Measurements from ENCODE around the gene NOC4L.
"Not testable (repeated sequence)": the region's sequence is repeated elsewhere in the genome, so short reads cannot be mapped to it uniquely, and the experiment has no call there.

The NOC4L gene

DNA sequence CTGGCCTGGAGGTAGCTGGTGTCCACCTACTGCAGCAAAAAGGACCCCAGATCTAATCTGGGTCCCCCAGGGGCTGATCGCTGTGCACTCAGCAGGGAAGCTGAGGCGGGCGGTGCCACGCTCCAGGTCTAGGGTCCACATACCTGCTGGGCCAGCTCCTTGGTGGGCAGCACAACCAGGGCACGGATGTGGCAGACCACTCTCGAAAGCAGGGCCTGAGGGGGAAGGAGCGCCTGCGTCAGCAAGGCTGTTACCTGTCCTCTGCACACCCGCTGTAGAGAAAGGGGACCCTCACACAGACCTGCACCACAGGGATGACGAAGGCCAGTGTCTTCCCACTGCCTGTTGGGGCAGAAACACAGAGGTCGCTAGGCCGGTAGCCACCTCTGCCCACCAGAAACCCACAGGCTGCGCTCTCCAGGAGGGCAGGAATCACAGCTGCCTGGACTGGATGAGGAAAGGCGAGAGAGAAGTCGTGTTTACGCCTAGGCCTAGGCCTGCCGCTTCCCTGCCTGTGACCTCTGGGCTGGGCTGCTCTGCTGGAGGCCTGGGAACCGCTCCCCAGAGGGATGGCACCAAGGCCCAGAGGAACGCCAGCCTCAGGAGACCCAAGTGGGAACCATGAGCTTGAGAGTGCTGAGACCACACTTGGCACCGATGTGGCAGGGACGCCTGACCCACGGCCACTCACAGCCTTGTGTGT is 2.1 kb upstream of the NOC4L start:
- H3K4me3 ChIP-seq (ENCODE audit: low read depth, low read length), result no peak overlapping the region

DNA sequence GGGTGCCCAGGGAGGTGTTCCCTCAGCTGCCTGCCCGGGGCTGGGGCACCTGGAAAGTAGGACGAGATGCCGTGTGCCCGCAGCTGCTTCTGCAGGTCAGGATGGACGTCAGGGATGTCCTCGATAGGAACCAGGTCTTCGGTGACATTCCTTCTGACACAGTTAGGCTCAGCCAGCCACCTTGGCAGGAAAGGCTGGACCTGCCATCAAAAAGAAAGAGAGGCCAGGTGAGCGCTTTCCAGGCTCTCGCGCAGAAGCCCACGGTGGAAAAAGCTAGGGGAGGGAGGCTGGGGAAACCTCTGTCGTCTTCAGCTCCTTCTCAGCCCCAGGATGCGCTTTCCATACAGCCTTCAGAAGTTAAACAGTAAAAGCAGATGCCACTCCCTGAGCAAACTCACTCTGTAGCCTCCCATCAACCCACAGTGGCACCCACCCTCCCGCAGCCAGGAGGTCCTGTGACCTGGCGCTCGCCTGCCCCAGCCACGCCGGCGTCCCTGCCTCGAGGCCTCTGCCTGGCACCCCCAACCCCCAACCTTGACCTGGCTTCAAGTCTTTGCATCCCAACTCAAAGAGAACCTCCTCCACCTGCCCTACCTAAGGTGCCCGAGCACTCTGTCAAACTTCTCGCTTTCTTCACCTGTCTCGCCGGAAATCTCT is 1.4 kb upstream of the NOC4L start:
- peak overlapping the region; percentile 83 for H3K4me3 ChIP-seq (ENCODE audit: low read depth, low read length)

DNA sequence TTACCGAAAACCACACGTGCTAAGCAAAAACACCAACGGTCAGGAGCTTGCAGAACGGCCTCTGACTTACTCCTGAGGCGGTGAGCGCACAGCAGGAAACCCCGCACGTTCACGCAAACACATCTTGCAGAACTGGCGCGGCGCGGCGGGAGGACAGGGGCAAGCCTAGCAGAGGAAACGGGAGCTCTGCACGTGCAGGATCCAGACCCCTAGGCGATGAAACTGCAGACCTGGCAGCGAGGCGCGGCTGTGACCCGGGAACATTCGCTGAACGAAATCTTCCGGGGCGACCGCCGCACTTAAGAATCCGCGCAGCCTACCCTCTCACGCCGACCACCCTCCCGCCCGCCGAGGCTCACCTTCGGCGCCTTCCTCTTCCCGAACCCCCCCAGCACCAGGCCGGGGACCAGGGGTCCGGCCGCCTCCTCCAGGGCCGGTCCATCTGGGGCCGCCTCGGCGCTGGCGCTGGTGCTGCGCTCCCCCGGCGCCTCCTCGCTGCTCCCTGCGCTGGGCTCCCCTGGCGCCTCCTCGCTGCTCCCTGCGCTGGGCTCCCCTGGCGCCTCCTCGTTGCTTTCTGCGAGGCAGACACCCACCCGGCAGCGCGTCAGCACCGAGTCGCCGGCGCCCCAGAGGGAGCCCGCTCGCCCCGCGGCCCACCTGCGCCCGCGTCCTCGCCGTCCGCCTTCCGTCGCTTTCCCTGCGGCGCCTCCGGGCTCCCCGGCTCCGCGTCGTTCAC is 753 bp upstream of the NOC4L start:
- peak overlapping the region; percentile 83 for H3K4me3 ChIP-seq (ENCODE audit: low read depth, low read length)

DNA sequence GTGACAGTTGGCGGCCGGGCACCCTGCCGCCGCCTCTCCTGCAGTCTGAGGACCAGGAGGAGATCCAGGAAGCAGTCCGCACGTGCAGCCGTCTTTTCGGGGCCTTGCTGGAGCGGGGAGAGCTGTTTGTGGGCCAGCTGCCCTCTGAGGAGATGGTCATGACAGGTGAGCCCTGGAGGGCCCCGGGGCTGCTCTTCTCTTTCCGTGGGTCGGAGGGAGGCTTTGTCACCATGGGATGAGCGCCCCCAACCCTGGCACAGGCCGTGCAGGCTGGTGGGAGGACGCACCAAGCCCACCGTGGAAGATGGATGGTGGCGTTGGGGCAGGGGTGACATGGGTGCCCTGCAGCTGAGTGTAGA is 532 bp downstream of the NOC4L start:
- H3K4me3 ChIP-seq (ENCODE audit: low read depth, low read length), result peak overlapping the region; percentile 83

DNA sequence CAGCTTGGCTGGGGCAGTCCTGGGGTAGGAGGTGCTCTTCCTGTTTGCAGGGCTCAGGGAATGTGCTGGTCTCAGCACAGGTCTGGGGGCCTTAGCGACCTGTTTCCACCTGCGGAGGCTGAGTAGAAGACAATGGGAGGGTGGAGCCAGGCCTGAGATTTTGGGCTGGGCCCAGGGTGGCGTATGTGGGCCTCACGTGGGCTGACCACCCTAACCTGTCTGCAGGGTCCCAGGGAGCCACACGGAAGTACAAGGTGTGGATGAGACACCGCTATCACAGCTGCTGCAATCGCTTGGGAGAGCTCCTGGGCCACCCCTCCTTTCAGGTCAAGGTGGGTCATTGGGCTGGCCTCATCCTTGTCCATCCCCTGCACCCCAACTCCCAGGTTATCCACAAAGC is 1.1 kb downstream of the NOC4L start:
- H3K4me3 ChIP-seq (ENCODE audit: low read depth, low read length), result no peak overlapping the region

DNA sequence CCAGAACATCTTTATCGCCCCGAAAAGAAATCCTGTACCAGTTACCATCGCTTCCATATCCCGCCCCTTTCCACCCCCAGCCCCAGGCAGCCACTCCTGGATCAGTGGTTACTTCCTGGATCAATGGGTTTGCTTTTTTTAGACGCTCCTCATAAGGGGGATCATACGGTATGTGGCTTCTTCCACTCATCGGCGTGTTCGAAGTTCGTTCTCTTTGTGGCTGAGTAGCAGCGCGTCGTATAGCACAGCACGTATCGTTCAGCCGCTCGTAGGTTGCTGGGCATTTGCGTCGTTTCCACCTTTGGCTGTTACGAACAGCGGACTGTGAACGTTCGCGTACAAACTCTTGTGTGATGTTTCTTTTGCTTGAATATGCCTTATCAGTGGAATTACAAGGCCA is 1.8 kb downstream of the NOC4L start:
- no peak overlapping the region for H3K4me3 ChIP-seq (ENCODE audit: low read depth, low read length)

DNA sequence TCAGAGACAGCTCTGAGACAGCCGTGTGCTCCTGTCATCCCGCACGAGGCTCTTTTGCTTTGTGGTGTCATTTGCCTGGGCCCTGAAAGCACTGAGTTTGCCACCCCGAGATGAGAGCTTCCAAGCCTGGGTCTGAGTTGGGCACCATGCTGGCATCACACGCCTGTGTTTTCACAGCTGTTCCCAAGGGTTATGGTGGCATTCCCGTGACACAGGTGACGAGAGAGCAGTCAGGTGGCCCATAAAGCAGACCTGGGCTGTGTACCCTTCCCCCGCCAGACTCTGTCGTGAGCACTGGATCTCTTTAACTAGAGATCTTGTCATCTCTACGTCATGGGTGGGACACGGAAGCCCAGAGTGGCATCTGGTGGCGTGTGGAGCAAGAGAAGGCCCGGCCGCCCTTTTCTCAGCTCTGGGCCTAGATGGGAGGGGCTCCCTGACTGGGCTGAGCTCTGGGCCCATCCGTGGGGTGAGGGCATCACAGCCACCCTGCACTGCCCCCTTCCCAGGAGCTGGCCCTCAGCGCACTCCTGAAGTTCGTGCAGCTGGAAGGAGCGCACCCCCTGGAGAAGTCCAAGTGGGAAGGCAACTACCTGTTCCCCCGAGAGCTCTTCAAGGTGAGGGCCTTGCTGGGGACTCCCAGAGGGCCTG is 2.6 kb downstream of the NOC4L start:
- H3K4me3 ChIP-seq (ENCODE audit: low read depth, low read length), result no peak overlapping the region

DNA sequence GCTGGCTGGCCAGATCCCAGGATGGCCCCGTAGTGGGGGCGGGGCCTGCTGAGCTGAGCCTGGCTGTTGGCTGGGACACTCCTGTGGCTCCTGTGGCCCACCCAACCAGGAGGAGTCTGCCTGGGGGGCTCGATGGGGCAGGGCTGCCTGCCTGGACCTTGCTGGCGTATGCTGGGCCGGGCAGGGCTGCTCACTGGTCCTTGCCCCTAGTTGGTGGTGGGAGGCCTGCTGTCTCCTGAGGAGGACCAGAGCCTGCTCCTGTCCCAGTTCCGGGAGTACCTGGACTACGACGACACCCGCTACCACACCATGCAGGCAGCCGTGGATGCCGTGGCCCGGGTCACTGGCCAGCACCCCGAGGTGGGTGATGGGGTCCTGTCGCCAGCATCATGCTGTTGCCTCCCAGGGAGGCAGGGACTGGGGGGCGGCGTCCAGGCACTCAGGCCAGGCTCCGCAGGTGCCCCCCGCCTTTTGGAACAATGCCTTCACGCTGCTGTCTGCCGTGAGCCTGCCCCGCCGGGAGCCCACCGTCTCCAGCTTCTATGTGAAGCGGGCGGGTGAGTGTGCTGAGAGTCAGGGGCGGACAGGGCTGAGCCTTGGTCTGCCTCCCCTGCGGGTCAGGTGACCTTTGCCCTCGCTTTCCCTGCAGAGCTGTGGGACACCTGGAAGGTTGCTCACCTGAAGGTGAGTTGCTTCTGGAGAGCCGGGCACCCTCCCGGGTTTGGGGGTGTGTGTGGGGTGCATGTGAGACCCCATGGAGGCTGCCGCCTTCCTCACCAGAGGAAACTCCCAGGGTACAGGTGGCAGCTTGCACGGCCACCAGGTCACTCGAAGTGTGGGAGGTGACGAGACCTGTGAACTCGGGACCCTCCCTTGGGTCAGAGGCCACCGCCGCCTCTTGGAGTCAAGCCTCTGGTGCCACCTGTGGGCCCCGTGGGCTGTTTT is 3.4 kb downstream of the NOC4L start:
- no peak overlapping the region for H3K4me3 ChIP-seq (ENCODE audit: low read depth, low read length)

DNA sequence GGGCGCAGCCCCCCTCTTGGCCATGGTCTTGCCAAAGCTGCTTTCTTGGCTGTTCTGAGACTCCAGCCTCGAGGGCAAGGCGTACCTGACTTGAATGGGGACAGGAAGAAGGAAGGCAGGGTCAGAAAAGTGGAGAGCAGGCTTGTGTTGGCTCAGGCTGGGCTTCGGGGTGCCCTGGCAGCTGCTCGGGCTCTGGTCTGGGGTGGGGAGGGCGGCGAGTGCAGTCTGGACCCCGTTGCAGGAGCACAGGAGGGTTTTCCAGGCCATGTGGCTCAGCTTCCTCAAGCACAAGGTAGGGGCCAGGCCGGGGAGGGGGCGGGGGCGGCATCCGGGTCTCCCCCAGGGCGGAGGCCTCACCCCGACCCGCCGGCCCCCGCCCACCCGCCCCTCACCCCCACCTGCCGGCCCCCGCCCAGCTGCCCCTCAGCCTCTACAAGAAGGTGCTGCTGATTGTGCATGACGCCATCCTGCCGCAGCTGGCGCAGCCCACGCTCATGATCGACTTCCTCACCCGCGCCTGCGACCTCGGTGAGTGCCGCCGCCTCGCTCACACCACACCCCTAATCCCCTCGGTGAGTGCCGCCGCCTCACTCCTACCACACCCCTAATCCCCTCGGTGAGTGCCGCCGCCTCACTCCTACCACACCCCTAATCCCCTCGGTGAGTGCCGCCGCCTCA is 4.2 kb downstream of the NOC4L start:
- H3K4me3 ChIP-seq (ENCODE audit: low read depth, low read length), result no peak overlapping the region

DNA sequence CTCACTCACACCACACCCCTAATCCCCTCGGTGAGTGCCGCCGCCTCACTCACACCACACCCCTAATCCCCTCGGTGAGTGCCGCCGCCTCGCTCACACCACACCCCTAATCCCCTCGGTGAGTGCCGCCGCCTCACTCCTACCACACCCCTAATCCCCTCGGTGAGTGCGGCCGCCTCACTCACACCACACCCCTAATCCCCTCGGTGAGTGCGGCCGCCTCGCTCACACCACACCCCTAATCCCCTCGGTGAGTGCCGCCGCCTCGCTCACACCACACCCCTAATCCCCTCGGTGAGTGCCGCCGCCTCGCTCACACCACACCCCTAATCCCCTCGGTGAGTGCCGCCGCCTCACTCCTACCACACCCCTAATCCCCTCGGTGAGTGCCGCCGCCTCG is 5.3 kb downstream of the NOC4L start:
- not testable (repeated sequence) for H3K4me3 ChIP-seq (ENCODE audit: low read depth, low read length)

DNA sequence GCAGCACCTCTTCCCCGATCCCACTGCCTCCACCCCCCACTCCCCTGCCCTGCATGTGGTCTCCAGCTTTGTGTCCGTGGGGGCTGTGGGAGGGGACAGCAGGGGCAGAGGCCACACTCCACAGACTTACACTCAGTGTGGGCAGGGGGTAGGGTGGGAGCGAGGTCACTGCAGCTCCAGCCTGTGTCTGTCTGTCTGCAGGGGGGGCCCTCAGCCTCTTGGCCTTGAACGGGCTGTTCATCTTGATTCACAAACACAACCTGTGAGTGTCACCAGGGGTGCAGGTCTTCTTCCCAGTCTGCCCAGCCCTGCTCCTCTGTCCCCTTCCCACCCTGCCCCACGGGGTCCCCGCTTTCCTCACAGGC is 6.5 kb downstream of the NOC4L start:
- no peak overlapping the region for H3K4me3 ChIP-seq (ENCODE audit: low read depth, low read length)

DNA sequence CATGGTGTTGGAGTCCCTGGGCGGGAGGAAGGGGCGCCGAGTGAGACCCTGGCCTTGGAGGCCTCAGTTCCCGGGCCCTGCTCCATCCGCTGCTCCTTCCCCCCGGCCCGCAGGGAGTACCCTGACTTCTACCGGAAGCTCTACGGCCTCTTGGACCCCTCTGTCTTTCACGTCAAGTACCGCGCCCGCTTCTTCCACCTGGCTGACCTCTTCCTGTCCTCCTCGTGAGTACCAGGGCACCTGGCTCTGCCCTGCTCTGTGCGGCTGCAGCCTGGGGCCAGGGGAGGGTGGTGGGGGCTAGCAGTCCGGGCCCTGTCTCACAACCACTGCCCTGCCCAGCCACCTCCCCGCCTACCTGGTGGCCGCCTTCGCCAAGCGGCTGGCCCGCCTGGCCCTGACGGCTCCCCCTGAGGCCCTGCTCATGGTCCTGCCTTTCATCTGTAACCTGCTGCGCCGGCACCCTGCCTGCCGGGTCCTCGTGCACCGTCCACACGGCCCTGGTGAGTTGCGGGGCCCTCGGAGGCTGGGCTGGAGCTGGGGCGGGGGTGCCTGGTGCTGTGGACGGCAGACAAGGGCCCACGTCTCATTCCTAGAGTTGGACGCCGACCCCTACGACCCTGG is 7.0 kb downstream of the NOC4L start:
- H3K4me3 ChIP-seq (ENCODE audit: low read depth, low read length), result no peak overlapping the region

DNA sequence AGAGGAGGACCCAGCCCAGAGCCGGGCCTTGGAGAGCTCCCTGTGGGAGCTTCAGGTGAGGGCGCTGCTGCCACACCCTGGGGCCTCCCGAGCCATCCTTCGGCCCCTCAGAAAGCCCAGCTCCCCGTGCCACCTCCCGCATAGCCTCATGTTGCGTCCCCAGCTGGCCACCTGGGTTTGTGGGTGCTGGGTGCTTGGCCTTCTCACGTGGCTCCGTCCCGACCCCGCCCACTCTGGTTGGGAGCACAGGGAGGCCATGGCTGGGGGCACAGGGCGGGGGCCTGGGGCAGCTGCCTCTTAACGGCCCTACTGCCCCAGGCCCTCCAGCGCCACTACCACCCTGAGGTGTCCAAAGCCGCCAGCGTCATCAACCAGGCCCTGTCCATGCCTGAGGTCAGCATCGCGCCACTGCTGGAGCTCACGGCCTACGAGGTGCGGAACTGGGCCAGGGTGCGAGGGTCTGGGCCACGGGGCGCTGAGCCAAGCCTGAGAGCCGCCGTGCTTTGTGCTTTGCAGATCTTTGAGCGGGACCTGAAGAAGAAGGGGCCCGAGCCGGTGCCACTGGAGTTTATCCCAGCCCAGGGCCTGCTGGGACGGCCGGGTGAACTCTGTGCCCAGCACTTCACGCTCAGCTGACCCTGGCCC is 7.6 kb downstream of the NOC4L start:
- no peak overlapping the region for H3K4me3 ChIP-seq (ENCODE audit: low read depth, low read length)

DNA sequence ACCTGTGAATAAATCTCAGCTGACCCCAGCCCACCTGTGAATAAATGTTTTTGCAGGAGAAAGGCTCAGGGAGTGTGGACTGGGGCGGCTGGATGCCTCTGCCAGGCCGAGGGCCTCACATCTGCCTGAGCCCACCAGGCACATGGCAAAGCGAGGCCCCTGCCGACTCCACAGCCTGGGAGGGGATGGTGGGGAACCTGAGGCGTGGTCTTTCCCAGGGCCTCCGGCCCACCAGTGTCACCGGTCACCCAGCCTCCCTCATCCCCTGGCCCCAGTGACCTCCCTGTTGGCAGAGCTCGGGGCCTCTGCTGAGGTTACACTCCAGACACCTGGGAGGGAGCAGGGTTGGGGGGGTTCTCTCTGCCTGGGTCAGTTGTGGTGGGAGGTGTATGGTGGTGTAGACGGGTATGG is 8.2 kb downstream of the NOC4L start:
- no peak overlapping the region for H3K4me3 ChIP-seq (ENCODE audit: low read depth, low read length)

DNA sequence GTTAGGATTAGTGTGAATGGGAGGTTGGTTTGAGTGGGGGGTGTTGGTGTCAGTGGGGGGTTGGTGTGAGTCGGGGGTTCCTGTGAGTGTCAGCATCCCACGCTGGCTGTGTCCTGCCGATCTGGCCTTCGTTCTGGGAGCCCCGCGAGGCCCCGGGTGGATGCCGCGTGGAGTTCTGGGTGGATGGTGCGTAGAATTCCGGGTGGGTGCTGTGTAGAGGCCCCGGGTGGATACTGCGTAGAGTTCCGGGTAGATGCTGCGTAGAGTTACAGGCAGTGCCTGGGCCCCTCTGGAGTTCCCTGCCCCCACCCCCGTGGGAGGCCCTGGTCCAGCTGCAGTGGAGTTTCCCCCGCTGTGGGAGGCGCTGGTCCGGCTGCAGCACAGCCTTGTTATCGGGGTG is 8.7 kb downstream of the NOC4L start:
- no peak overlapping the region for H3K4me3 ChIP-seq (ENCODE audit: low read depth, low read length)

DNA sequence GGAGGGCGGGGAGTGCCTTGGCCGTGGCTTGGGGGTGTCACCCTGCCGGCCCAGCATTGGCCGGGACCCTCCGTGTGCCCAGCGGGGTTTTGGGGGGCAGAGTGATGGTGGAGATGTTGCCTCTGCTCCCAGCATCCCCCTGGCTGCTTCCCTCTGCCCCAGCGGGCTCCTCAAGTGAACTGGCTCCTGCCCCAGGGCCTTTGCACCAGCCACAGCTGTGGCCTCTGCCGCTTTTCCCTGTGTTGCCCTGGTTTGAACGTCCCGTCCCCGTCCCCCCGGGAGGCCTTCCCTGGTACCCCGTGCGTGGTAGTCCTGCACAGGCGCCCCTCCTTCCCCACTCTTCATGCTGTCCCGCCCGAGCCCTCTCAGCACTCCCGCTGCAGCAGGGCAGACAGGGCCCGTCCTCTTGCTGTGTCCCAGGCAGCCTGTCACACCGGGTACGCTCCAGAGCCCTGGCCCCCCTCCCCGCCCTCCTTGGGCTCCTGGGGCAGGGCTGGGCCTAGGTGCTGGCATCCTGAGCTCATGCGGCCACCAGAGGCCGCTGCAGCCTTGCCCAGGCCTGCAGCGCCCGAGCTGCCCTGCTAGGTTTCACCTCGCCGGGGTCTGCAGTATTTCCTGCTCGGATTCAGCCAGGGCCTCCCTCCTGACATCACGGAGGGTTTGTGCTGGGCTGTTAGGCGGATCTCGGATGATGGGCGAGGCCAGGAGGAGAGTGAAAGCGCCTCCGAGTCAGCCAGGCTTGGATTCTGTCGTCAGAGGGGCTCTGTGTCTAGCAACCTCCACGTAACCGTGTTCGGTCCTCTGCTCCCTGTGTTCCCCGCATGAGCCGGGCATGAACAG is 9.5 kb downstream of the NOC4L start:
- no peak overlapping the region for H3K4me3 ChIP-seq (ENCODE audit: low read depth, low read length)

DNA sequence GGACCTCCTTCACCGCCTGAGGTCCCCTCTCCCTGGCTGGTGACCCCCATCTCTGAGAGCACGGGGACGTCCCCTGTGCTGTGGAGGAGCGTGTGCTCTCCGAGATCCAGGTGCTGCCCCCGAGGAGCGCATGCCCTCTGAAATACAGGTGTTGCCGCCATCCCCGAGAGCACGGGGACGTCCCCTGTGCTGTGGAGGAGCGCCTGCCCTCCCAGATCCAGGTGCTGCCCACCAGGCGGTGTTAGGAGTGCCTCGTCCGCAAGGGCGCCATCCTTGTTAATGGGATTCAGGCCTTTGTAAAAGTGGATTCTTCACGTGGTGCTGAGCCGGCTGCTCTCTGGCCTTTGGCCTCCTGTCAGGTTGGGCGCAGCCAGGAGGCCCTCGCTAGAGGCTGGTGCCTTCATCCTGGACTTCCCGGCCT is 10.1 kb downstream of the NOC4L start:
- H3K4me3 ChIP-seq (ENCODE audit: low read depth, low read length), result no peak overlapping the region
